GM18511 (cell line): ENCODE data around the gene CPNE7.

Experiments
- ATAC-seq: cut with Tn5 transposase; IDR thresholded peaks from one replicate; pipeline ENCODE4 v1.9.1; 2021; ENCODE audit warnings: mild to moderate bottlenecking, moderate library complexity; ENCODE audit not compliant: unreplicated experiment

CPNE7 gene

DNA sequence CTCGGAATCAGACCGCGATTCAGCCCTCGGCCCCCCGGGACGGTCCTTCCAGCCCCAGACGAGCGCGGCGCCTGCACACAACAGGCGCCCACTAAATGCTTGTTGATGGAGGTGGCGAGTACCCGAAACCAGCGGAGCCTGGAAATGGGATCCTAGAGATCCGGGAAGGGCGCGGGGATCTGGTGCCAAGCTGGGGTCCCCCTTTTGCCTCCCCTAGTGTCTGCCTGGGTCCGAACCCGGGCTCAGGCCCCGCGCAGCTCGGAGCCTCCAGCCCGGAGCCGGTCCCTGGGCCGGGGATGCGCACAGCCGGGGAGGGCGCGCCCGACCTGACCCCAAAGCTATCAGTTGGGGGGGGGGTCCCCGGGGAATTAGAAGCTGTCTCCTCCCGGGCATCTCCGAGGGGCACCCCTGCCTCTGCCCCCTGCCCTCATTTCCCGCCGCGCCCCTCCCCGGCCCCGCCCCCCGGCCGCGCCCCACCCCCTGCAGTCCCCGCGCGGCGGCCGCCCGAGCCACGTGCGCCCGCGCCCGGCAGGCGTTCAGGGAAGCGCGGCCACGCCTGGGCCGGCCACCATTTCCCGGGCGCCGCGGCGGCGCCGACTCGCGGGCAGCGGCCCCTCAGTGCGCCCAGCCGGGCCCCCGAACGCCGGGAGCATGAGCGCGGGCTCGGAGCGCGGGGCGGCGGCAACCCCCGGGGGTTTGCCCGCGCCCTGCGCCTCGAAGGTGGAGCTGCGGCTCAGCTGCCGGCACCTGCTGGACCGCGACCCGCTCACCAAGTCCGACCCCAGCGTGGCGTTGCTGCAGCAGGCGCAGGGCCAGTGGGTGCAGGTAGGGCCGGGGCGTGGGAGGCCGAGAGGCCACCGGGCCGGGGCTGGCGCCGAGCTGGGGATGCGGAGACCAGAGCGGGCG, at the start of gene CPNE7:
CPNE7 (plus strand) TSS at position 512 of the 906 bp plus-strand sequence; CDS start at position 652, 140 bp downstream.
- ATAC-seq: no peak

DNA sequence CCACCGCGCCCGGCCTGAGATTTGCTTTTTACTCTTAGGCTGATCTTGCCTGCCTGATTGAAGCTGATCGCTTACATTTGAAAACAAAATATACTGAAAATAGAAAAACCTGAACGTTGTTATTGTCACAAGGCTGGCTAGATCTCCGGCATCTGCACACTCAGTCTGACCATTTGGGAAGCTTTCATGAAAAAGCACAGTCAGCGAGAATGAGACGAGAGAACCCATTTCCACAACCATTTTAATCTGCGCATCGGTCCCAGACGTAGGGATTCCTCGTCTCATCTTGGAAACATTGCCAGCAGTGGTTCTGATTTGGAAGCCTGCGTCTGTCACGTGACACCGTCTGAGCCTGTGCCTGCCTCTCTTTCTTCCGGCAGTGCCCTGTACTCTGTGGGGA, 46.5 kb upstream of the CPNE7 start:
- ATAC-seq: no peak

DNA sequence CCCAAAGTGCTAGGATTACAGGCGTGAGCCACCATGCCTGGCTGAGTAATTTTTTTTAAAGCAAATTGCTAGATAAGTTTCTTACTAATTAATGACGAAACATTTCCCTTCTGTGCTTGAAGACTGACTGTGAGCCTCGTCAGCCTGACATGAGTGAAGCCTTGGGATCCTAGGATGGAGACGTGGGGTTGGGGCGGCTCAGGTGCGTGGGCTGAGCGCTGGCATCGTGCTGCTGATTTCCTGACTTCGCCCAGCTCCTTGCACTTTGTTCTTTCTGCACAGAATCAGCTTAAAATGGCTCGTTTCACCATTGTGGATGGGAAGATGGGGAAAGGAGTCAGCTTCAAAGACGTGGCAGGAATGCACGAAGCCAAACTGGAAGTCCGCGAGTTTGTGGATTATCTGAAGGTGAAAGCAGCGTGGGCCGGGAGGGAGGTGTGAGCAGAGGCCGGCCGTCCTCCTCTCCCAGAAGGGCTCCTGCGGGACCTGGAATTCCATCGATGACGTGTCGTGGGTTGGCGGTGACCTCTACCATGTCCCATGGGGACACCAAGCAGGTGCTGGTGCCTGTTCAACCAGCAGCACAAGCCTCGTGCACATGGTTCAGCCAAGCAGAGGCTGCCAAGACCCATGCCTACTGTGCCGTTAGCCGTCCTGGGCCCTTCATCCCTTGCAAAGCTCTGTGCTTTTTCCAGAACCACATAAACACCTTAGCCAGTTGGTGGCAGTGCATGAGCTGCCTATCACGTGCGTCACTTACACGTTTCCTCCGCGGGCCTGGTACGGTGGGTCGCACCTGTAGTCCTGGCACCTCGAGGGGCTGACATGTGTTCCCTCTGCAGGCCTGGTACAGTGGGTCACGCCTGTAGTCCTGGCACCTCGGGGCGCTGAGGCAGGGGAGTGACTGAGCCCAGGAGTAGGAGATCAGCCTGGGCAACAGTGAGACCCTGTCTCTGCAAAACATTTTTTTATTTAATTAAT, 44.9 kb upstream of the CPNE7 start:
- ATAC-seq: no peak

DNA sequence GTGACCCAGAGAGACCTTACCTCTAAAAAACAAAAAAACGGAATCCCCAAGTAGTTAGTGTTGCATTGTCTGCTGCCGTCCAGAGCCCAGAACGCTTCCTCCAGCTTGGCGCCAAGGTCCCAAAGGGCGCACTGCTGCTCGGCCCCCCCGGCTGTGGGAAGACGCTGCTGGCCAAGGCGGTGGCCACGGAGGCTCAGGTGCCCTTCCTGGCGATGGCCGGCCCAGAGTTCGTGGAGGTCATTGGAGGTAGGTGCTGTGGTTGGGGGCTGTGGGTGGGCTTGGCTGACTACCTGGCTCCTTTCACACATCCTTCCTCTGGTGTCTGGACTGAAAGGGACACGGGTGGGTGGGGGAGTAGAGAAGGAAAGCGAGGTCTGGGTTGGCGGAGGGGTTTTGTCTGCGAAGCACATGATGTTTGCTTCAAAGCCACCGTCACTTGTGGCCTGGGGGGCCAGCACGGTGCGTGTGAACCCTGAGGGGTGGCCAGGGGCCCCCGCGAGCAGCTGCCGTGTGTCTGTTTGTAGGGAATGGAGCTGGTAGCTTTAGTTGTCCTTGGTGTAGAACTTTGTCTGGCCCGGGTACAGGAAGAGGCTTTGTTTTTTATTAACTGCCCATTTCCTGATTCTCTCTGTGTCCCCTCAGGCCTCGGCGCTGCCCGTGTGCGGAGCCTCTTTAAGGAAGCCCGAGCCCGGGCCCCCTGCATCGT, 43.6 kb upstream of the CPNE7 start:
- no peak for ATAC-seq

DNA sequence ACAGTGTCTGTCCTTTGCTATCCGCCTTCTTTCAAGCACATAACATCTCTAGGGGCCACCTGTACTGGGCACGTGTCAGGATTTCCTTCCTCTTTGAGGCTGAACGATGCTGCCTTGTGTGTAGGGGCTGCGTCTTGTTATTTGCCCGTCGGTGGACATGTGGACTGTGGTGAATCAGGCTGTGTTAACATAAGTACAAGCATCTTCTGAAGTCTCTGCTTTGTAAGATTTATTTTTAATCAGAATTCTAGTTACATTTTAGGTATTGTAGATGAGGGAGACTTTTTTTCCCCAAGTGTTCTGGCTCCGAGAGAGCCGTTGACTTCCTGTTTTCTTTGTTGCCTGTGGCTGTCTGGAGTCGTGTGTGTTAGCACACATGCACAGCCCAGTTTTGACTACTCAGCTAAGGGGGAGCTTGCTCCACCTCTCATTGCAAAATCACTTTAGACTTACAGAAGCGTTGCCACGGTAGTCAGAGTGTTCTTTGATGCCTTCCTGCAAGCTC, 41.3 kb upstream of the CPNE7 start:
- no peak for ATAC-seq

DNA sequence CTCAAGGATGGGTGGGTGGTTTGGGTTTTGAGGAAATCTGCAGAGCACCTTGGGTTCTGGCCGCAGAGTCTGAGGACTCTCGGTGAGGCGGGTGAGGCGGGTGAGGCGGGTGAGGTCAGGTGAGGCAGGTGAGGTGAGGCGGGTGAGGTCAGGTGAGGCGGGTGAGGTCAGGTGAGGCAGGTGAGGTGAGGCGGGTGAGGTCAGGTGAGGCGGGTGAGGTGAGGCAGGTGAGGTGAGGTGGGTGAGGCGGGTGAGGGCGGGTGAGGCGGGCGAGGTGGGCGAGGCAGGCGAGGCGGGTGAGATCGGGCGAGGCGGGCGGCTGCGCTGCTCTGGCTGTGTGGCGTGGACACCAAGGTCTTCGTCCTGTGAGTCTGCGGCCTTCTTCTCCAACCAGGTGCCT, 39.2 kb upstream of the CPNE7 start:
- ATAC-seq: no peak

DNA sequence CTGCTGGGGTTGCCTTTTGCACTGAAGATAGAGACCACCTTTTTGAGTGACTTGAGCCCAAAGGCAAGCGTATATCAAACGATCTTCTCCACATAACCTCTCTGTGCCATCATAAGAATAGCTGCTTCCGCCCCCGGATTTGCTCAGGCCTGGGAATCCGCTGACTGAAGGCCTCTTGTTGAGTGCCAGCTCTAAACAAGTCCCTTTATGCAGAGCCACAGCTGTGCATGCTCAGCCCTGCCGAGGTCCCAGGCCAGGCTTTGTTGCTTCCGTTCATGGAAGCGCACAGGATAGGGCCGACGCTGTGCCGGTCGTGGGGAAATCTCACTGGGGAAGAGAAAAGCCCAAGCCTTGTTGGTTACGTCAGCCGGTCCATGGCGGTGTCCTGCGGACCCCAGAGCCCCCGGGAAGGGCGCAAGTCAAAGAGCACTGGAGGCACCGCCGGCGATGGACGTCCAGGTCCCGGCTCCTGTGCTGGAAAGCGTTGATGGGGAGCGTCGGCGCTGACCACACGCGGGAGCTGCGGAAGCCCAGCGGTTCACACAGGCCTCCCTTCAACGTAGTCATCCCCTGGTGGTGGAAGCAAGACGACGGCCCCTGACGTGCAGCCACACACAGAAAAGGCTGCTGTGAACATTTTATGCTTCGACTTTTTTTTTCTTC, 38.5 kb upstream of the CPNE7 start:
- ATAC-seq: no peak

DNA sequence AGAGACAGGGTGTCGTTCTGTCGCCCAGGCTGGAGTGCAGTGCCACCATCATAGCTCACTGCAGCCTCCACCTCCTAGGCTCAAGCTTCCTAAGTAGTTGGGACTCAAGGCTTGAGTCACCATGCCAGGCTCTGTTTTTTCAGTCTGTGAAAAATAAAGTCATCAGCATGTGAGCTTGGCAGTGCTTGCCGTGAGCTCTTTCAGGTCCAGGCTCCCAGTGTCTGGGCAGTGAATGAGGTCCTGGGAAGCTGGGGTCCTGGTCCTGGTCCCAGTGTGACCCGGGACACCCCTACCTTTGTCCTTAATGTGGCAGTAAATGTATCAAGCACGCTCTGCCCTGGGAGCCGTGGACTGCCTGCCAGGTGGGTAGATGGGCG, 38.0 kb upstream of the CPNE7 start:
- ATAC-seq: no peak

DNA sequence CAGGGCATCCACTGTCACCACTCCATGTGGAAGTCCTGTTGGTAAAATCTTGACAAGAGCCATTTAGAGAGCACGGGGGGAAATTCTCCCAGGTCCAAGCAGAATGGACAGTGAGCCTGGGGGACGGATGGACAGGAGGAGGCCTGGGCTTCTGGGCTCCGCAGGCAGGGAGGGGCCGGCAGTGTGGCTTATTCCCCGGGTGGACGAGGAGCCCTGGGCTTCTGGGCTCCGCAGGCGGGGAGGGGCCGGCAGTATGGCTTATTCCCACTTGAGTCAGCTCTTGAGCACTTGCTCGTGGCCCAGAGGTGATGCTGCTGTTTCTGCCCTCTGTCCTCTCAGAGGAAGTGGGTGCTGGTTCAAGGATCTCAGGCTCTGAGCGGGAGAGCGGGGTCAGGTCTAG, 37.3 kb upstream of the CPNE7 start:
- no peak for ATAC-seq

DNA sequence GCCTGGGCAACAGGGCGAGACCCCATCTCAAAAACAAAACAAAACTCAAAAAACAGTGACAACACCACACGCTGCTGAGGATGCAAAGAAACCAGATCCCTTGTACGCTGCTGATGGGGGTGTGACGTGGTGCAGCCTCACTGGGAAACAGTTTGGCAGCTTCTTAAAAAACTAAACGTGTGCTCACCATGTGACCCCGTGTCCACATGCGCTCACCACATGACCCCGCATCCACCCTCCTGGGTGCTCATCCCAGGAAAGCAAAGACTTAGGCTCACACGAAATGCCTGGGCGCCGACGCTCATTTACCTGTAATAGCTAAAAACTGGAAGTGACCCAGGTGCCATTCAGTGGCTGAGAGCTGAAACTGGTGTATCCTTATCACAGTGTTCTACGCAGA, 35.0 kb upstream of the CPNE7 start:
- ATAC-seq: no peak

DNA sequence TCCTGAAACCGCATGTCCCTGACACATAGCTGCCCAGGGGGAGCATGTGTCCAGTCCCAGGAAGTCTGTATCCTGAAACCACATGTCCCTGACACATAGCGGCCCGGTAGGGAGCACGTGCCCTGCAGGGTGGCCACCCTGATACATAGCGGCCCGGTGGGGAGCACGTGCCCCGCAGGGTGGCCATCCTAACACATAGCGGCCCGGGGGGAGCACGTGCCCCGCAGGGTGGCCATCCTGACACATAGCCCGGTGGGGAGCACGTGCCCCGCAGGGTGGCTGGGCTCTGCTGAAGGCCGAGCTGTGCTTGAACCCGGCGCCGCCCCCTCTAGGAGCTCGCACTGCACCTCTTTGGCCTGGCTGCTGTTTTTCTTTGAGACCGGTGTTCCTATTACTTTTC, 33.8 kb upstream of the CPNE7 start:
- no peak for ATAC-seq

DNA sequence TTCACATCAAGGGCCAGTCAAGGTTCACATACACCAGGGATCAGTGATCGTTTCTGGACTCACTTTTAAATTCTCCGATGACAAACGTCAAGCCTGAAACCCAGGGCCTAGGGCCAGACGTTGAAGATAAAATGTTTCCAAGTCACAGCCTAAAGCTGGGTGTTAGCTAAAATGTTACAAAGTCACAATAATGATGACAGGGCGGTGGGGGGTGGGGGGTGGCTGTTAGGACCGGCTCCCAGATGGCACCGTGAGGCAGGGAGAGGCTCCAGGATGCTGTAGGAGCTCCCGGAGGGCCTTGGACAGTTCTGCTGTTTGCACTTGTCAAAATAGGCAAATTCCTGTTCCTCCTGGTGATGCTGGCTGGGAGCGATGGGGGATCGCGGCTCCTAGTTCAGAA, 31.4 kb upstream of the CPNE7 start:
- ATAC-seq: no peak

DNA sequence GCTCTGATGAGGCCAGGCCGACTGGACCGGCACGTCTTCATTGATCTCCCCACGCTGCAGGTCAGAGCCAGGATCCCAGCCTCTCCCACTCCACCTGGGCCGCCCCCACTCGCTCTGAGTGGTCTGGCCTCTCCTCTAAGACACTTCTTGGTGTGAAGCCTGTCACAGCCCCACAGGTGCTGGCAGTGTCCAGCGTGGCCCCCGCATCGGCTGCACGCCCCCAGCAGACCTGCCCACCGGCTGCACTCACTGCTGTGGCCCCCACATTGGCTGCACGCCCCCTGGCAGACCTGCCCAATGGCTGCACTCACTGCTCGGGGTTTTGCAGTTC, 30.9 kb upstream of the CPNE7 start:
- ATAC-seq: no peak

DNA sequence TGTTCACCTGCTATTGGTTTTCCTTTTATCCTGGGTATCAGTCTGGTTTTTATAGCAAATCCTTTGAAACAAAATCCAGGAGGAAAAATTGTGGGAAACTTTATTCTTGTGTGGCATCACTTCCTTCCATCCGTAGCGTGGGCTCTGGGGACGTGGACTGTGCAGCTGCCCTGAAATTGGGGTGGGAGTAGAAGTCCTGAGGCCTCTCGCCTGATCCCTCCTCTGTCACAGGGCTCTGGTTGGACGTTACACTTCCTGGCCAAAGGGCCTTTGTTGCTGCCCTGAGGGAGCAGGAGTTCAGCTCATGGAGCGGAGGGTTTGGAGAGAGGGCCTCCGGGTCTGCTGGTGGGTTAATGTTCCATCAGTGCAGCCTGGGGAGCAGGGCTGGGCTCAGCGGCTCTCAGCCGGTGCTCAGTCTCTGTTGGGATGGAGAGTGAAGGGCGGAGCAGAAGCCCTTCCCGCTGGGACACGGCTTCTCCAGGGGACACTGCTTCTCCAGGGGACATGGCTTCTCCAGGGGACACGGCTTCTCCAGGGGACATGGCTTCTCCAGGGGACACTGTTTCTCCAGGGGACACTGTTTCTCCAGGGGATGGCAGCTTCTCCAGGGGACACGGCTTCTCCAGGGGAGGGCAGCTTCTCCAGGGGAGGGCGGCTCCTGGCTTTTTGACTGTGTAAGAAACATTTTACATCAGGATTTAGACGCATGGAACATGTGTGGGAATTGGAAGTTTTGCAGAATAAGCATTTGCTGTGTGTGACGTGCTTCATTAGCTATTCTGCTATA, 30.3 kb upstream of the CPNE7 start:
- no peak for ATAC-seq

DNA sequence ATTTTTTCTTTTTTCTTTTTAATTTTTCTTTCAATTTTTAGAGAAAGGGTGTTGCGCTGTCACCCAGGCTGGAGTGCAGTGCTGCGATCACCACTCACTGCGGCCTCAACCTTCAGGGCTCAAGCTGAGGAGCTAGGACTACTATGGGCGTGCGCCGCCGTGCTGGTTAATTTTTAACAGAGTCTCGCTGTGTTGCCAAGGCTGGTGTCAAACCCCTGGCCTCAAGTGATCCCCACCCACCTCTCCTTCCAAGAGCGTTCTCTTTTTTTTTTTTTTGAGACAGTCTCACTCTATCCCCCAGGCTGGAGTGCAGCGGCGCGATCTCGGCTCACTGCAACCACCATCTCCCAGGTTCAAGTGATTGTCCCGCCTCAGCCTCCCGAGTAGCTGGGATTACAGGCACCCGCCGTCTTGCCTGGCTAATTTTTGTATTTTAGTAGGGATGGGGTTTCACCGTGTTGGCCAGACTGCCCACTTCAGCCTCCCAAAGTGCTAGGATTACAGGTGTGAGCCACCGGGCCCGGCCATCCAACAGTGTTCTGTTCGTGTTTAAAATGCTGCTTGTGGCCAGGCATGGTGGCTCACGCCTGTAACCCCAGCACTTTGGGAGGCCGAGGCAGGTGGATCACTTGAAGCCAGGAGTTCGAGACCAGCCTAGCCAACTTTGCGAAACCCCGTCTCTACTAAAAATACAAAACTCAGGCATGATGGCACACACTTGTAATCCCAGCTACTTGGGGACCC, 29.6 kb upstream of the CPNE7 start:
- ATAC-seq: no peak

DNA sequence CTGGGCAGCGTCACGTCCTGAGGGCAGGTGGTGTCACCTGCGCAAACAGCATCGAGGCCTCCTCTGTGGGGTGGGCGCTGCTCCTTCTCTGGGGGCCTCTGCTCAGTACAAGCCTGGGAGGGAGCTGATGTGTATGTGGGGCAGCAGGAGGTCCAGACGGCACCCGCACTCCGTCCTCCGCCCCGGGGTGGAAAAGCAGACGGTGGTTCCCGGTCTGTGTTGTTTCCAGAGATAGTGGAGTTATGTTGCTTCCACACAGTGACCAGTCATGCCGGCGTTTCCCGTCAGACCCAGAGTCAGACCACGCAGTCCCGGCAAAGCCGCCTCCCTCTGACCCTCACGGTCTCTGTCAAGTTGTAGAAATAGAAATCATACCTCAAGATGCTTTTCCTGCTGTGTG, 28.8 kb upstream of the CPNE7 start:
- ATAC-seq: no peak

DNA sequence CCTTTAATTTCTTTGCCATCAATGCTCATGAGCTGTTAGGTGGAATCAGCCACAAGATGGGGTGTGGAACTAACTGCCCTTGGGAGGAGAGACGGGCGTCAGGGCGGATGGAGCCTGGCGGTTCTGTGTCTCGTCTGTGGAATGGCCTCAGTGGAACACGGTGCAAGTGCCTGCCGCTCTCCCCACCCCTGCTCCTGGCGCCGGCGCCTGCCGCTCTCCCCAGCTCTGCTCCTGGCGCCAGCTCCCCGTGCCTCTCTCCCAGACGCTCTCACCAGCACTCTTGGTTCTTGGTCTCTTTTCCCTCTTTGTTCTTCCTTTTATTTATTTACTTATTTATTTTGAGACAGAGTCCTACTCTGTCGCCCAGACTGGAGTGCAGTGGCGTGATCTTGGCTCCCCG, 28.3 kb upstream of the CPNE7 start:
- no peak for ATAC-seq

DNA sequence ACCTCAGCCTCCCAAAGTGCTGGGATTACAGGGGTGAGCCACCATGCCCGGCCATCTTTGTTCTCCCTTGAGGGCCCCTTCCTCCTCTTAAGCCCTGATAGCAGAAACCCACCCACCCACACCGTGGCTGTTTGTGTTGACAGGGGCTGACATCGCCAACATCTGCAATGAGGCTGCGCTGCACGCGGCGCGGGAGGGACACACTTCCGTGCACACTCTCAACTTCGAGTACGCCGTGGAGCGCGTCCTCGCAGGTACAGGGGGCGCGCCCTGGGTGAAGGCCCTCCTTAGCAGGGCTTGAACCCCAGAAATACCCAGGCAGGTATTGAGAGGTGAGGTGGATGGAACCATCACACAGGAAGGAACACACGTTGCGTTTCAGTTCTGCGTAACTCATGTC, 27.7 kb upstream of the CPNE7 start:
- no peak for ATAC-seq

DNA sequence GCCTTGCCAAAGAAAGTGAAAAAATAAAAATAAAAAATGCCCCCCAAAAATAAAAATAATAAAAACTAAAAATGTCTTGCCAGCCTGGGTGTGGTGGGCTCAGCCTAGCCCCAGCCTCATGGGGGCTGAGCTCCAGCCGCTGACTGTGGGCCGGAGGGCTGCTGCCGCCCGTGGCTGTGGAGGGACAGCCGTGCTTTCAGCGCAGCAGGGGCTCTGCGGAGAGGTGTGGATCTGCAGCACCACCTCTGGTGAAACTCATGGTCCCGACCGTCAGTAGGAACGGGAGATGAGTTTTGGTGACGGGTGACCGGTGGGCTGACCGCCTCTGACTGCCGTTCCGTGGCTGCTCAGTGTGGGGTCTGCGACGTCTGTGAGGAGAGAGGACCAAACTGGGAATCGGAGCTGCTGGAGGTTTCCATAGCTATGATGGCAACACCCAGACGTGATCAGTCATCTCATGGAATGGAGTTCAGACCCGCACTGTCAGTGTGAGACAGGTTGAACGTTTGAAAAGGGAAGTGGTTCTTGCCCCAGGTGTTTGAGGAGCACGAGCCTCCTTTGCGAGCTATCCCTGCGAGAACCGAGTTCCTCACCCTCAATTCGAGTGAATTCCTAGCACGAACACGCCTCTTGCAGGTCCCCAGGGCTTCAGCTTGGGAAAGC, 27.1 kb upstream of the CPNE7 start:
- ATAC-seq: no peak
